HG03442 (cell line): ENCODE measurements around the gene TRPM3.

Experiments
- ATAC-seq: cut with Tn5 transposase; IDR thresholded peaks from one replicate; pipeline ENCODE4 v1.9.1; 2021; ENCODE audit warnings: mild to moderate bottlenecking, moderate library complexity; ENCODE audit not compliant: unreplicated experiment

TRPM3 gene

DNA sequence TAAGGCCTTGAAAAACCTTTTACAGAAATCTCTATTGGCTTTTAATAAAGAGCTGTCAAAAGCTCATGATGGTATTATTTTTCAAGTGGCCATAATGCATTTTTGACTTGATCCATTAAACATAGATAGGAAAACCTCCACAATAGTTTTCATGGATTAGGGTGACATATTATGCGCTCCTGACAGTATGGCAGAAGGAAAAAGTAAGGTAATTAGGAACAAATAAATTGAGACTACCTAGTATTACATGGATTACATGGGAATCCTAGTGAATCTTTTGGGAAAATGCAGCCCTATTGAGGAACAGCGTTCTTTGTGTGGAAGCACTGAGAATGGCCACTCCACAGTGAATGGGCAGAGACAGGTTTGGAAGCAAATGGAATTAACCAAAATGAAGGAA, 171.2 kb downstream of the TRPM3 start:
- no peak for ATAC-seq

DNA sequence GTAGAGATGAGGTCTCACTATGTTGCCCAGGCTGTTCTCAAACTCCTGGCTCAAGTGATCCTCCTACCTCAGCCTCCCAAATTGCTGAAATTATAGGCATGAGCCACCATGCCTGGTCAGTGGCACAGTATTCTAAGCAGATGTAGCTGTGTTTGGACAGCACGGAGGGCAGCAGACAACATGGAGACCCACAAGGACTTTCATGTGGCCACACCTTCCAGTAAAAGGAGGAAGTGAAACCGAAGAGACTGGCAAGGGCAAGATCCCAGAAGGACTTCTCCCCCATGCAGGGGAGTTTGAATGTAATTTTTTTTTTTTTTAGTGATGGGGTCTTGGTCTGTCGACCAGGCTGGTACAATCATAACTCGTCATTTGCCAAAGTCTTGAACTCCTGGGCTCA, 172.2 kb downstream of the TRPM3 start:
- ATAC-seq, result peak; percentile 63

DNA sequence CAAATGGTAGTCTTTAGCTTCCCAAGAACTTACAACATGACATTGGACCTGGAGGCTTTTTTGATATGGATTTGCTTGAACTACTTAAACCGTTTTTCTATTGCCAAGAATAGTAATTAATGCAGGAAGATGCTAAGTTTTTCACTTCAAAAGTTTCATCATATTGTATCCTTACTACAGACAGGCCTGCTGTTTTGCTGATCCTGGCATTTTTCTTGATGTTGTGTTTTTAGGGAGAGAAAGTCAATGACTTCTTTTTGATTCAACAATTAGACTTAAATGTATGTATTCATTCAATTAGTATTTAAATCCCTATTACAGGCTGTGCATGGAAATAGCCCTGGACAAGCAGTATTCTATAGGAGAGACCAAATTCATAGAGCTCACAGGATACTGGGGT, 172.7 kb downstream of the TRPM3 start:
- no peak for ATAC-seq

DNA sequence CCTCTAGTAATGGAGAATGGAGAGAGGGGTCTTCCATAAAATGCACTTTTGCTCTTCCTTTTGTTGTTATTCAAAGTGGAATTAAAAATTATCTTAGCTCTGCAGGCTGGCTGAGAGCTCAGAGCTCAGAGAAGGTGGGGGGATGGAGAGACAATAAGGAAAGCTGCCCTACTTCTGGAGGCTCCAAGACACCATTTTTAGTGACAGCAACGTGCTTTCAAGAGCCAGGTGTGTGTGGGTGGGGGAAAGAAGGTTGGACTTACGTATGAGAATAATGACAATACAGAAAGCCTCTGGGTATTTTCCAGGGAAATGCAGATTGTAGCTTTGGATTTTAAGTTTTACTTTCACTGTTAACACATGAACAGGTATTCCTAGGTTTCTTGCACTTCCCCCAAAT, 173.9 kb downstream of the TRPM3 start:
- no peak for ATAC-seq

DNA sequence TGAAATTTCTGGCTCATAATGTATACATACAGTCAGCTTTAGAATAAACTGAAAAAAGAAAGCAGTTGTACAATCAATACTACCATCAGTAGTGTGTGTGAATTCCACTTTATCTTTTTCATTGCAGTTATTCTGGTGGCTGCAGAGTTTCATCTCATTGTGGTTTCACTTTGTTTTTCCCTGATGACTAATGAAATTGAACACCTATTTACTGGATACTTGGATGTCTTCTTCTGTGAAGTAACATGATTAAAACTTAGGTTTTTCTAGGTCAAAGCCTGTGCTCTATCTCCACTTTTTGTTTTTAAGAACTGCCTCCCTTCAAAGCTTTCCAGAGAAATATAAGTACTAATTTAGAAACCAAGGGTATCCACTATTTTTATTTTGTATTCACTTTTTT, 174.3 kb downstream of the TRPM3 start:
- no peak for ATAC-seq

DNA sequence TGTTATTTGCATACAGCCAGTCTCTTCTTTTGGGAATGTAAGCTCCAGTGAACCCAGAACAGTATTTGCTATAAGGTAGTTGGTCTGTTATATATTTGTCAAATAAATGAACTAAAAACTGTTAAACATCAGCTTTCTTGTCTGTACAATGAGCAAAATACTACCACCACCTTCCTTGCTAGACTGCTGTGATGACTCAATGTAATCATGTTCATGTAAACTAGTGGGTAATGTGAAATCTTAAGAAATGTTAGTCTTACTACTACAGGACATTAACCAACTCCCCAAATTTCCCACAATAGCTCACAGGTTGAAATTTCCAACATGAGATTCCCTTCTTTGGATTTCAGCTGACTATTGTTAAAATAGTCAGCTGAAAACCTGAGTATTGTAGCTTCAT, 176.1 kb downstream of the TRPM3 start:
- ATAC-seq, result no peak

DNA sequence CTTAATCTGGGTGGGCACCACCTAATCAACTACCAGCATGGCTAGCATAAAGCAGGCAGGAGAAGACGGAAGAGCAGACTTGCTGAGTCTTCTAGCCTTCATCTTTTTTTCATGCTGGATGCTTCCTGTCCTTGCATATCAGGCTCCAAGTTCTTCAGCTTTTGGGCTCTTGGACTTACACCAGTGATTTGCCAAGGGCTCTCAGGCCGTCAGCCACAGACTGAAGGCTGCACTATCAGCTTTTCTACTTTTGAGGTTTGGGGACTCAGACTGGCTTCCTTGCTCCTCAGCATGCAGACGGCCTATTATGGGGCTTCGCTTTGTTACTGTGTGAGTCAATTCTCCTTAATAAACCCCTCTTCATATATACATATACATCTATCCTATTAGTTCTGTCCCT, 180.2 kb downstream of the TRPM3 start:
- ATAC-seq, result no peak

DNA sequence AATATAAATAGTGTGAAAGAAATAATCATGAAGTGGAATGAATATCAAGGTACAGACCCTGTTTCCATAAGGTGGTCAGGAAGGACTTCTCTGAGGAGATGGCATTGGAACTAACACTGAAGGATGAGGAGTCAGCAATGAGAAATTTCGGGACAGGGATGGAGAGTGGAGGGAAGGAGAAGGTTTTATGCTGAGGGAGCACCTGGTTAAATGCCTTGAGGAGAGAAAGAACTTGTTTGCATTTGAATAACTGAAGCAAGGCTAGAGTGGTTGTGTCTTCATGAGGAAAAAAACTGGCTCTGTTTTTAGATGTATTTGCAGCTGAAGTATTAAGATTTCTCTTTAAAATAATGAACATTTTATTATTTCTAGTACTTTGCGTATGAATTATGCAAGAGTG, 180.8 kb downstream of the TRPM3 start:
- no peak for ATAC-seq

DNA sequence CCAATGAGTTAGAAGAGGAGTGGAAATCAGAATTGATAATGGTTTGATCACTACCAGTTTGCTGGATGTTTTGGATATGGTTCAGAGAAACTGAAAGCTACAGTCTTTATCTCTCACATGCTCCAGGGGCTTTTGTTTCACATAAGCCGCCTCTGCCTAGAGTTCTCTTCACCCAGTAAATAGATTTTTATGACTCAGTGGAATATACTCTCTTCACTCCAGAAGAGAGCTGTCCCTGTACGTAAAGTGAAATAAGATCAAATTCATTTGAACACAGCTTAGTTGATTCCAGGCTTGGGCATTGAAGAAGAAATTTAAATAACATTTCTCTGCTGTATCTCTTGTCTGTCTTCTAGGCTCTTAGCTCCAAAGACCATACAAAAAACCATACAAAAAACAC, 184.9 kb downstream of the TRPM3 start:
- no peak for ATAC-seq

DNA sequence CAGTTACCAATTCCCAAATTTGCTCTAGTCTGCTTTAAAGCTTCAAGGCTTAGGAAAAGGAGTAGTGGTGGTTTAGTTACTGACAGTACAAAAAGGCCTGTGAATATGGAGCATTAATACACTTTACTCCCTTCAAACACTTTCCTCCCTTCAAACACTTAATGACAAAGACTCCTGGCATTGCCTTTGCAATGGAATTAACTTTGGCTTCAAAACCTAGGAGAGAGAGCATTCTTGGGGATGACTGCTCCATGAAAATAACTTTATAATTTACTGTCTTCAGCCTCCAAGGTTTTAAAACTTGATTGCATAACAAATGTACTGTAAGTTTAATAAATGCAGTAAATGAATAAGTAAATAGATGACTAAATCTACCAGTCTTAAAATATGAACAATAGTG, 185.6 kb downstream of the TRPM3 start:
- ATAC-seq, result no peak

DNA sequence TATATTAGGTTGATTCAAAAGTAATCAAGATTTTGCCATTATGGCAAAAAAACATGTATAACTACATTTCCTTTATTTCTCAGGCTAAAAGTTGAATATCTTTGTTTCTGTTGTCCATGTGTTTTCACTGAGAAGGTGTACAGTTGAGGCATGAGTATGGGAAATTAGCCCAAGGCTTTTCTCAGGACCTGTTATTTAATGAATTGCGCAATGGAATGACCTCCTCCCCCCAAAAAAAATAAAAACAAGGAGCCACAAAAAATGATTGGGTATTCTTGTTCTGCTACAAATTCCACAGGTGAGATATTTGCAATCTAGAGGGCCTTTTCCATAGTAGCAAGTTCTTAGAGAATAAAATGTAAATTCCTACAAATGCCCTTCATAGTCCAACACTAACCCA, 186.8 kb downstream of the TRPM3 start:
- no peak for ATAC-seq

DNA sequence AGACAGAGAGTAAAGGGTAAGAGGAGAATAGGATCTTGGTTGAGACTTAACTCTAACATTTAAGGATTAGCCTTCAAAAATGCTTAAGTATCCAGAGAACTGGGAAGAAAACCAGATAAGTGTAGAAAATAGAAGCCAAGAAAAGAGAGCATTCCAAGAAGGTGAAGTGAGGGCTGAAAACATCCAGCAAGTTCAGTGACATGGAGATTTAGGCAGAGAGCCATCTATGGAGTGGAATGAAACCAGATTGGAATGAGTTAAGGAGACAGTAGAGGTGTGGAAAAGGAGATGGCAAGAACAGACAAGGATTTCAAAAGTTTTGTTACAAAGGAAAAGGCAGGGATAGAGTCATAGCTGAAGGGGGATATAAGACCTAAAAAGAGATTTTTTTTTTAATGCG, 188.1 kb downstream of the TRPM3 start:
- ATAC-seq, result no peak

DNA sequence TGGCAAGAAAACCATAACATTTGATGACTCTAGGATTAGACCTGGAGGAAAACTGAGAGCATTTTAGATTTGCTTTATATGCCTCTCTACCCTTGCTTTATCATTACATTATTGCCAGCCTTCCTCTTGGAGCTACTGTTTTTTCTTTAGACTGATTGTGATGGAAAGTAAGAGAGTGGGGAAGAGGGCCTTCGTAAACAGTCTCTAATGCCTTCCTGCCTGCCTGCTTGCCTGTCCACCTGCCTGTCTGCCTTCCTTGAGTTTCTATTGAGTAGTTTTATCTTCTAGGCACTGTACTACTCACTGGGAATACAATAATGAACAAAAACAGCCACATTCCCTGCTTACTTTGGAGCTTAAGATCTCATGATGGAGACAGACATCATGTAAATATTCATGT, 189.3 kb downstream of the TRPM3 start:
- ATAC-seq, result no peak

DNA sequence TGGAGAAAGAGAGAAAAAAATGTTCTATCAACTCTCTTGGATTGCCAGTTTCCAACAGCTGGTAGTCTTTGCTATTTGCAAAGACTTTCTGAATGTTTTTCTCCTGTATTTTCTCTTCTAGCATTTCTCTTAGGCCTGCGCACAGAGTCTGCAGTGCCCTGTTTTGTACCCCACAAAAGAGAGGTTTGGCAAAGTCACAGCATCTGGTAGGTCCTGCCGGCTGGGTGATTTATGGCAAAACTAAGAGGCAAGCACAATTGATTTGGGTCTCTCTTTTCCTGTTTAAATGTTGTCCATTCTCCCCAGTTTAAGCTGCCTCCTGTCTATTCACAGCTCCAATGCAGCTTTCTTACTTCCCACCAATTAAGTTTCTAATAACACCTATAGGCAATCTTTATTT, 193.9 kb downstream of the TRPM3 start:
- no peak for ATAC-seq

DNA sequence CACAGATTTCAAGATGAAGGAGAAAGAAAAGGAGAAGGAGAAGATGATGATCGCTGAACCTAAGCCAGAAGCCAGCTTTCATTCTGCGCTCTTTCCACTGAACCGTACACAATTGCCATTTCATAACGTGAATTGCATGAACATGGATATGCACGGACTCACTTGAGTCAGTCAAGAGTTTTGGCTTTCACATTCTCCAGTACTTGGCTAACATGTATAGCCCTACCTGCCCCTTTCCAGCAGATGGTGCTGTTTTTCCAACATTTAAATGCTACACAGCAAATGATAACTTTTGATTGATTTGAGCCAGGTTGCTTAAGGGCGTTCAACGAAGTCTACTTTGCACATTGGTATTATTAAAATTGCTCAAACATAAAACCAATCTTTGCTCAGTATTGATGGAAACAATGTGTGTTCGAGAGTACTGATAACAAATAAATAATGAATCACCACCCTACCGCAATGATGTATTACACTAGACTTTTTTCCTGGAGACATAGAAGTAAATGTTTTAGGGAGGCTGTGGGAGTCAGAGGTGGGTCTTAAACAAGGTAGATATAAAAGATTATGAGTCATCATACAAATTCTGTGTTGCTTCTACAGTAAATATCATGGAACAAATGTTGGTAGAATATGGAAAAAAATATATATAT, 196.4 kb downstream of the TRPM3 start:
- peak; percentile 95 for ATAC-seq

DNA sequence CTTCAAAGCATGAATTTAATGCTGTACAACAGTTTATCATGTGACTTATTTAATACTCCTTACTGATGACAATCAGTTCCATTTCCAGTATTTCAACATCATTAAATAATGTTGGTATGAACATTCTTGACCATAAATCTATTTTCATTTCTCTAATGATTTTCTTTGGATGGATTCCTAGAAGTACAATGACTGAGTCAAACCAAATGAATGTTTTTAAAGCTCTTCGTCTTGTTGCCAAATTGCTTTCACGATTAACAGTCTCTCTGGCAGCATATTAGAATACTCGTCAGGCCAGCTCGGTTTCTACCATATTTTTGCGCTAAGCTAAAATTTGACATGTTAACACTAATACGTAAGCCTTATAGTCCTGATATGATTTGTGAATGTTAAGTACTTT, 197.0 kb downstream of the TRPM3 start:
- no peak for ATAC-seq

DNA sequence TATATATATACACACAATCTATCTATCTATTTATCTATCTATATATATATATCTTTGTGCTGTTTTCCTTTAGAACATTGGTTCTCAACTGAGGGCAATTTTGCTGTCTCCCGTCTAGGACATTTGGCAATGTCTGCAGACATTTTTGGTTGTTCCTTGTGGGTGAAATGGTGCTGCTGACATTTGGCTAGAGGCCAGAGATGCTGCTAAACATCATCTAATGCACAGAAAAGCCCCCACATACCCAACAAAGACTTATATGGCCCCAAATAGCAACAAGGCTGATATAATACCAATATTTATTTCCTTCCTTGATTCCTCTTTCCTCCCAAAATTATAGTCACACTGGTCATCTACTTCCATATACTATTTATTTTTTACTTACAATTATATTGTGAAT, 197.5 kb downstream of the TRPM3 start:
- no peak for ATAC-seq

DNA sequence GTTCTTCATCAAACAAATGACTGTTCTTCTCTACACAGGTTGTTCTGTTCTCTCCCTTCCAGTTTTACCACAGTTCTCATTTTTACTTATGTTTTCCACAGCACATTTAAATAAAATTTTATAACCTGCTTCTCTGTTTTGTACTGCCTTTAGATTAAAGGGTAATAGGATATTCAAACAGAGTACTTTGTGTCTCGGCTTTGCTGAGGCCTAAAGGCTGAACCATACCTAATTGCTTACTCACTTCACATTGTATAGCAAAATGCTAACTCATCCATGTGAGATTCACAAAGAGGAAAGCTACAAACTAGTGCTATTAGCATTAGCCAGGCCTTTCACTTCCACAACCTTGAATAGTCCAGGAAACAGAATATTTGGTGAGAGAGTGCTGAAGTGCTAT, 200.3 kb downstream of the TRPM3 start:
- ATAC-seq, result no peak

DNA sequence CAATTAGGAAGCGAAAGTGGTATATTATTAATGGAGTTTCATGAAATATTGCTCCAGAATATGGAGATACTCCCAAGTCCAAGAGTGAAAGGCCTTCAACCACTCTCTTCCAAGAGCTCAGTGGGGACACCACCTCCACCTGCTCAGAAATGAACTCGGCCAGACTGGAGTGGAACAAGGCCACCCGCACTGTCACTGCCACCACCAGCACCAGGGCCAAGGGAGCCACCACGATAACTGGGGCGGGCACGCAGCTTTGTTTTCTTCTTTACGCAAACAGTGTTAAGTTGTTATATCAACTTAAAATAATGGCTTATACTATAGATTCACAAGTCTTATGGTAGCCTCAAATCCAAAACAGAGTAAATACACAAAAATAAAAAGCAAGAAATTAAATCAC, 204.1 kb downstream of the TRPM3 start:
- ATAC-seq, result no peak

DNA sequence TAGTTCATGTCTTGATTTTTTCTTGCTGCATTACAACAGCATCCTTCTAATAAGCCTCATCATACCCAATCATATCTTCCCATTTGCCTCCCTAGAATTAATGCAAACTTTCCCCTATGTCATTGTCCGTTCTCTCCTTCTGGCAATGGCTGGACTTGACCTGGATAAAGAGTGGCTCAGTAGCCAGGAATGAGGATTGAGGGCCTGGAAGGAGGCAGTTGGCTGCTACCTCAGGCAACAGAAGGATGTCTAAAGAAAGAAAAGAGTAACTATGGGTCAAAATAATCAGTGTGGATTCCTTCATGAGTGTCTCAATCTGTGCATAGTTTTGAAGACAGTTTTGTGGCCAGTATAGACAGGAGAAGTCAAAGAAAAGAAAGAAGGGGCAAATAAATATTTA, 209.6 kb downstream of the TRPM3 start:
- ATAC-seq, result no peak

DNA sequence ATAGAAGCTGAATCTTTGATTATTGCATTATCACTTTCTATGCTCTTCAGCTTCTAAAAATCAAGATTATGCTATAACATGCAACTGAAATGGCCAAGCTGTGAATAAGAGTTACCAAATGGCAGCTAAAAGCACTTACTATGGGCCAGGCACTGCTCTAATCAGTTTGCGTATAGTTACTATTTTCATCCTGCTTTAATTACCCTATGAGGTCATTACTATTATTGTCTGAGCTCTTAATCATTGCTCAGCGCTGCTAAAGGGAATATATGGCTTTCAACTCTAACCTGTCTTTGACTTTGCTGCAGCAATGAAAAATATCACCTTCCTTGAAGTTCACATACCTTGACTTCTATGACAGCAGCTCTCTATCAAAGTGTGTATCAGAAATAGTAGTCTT, 210.8 kb downstream of the TRPM3 start:
- no peak for ATAC-seq

DNA sequence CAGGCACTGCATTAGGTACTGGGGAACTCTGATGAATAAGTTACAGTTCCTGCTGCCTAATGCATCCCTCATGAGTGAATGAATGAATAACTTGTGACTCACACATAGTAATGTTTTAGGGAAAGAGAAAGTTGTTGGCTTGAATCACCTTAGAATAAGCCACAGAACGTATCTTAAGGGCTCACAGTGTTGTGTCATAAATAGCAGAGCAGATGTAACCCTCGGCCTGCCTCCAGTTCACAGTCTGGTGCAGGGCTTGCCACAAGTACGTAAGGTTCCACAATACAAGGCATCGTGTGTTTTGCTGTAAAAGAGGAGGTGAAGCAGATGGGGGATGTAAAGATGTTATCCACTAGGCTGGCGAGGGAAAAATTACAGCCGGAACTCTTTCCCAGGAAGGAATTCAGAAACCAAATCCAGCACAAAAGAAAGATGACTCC, 218.7 kb downstream of the TRPM3 start:
- peak; percentile 72 for ATAC-seq

DNA sequence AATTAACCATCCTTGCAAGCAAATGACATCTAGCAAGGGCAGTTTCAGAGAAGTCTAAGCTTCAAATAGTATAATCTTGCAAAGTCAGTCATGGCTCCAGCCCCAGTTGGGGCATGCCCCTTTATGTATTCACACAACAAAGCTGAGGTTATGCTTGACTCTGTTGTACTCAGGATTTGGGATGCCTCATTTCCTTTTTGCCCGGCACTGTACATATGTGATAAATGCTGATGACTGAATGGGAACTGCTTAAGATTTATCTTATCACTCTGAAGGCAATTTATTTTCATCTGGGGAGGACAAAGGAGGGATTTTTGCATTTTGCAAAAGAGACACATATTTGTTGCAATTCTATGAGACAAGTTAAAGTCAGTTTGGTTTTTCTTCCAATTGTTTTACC, 219.2 kb downstream of the TRPM3 start:
- no peak for ATAC-seq

DNA sequence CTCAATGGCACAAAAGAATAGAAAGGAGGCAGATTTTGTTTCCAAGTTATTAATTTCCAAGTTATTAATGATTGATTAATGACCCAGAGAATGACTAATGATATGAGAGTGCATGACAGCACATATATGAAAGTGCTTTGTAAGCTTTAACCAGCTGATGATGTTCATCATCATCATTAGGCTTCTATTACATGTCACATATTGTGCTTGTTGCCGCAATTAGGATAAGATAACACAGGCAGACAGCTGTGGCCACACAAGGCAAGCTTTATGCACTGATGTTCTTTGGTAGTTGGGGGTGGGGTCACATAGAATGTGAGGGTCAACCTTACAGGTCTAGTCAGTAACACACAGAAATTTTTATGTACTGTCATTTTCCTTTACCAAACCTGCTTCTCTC, 219.7 kb downstream of the TRPM3 start:
- ATAC-seq, result no peak
